SK-N-SH (cell line): ENCODE results near the gene MMP14. TPM values are rescaled to one million over a fixed set of nuclear protein-coding genes. Genes with fewer than 3 reads are reported as not detected.

ENCODE experiments used
- CTCF ChIA-PET: fragments of 300-600, 350-600 bp; formaldehyde crosslinking; extraction: SDS; loops from one replicate; lab custom pipeline; 2021; lab: Yijun Ruan, JAX
- POLR2A ChIA-PET: fragments of 350-600 bp; sonication (Branson Sonifier 250); formaldehyde crosslinking; extraction: SDS; loops from one replicate; lab custom pipeline; 2020; ENCODE audit warnings: antibody characterized with exemption, inconsistent platforms; lab: Yijun Ruan, JAX
- DNase-seq: peaks from one replicate; pipeline ENCODE4 v3.0.0; 2012
- H2AFZ ChIP-seq: fragments of 200-600 bp; sonication (generic); 2 replicates; pipeline ENCODE4 v1.8.1; 2016; ENCODE audit warnings: antibody characterized with exemption, mild to moderate bottlenecking, low read depth
- H3F3A ChIP-seq: fragments of 200-600 bp; sonication (generic); replicated peaks from 2 replicates; pipeline ENCODE3; 2016; ENCODE audit warnings: antibody characterized with exemption, mild to moderate bottlenecking; ENCODE audit not compliant: insufficient read depth
- H3K27ac ChIP-seq, 2 experiments: fragments of 200-500 bp in 1 of 2; fragments of 200-600 bp in 1 of 2; sonication (Bioruptor generic) in 1 of 2; sonication (generic), shearing (Covaris generic) in 1 of 2; 2 replicates each; pipeline versions ENCODE4 v1.5.1 to v1.6.1; 2014 to 2016; ENCODE audit warnings: low read depth in 2 of 2, inconsistent platforms in 1 of 2, low read length in 1 of 2, mild to moderate bottlenecking in 1 of 2, mixed read lengths in 1 of 2
- H3K27me3 ChIP-seq: fragments of 200-600 bp; sonication (generic), shearing (Covaris generic); 2 replicates; pipeline ENCODE4 v1.6.1; 2016; ENCODE audit warnings: mixed run types; ENCODE audit not compliant: insufficient read depth
- H3K36me3 ChIP-seq, 2 experiments: fragments of 200-500 bp in 1 of 2; fragments of 200-600 bp in 1 of 2; sonication (Bioruptor generic) in 1 of 2; sonication (generic) in 1 of 2; replicated peaks in 1 of 2; 2 replicates each; pipeline versions ENCODE3 to v1.5.1; 2014 to 2016; ENCODE audit warnings: low read length in 1 of 2, mild to moderate bottlenecking in 1 of 2; ENCODE audit not compliant: insufficient read depth in 2 of 2, control insufficient read depth in 1 of 2
- H3K4me1 ChIP-seq, 2 experiments: fragments of 200-500 bp in 1 of 2; fragments of 200-600 bp in 1 of 2; sonication (Bioruptor generic) in 1 of 2; sonication (generic), shearing (Covaris generic) in 1 of 2; 2 replicates each; pipeline versions ENCODE4 v1.5.1 to v1.6.1; 2014 to 2016; ENCODE audit warnings: low read depth in 1 of 2, low read length in 1 of 2, mixed run types in 1 of 2; ENCODE audit not compliant: insufficient read depth in 2 of 2, control insufficient read depth in 1 of 2
- H3K4me2 ChIP-seq: fragments of 200-600 bp; sonication (generic), shearing (Covaris generic); 2 replicates; pipeline ENCODE4 v1.6.1; 2017; ENCODE audit warnings: mixed run types
- H3K4me3 ChIP-seq, 2 experiments: fragments of 200-500 bp in 1 of 2; fragments of 200-600 bp in 1 of 2; sonication (Bioruptor generic) in 1 of 2; sonication (generic), shearing (Covaris generic) in 1 of 2; 2 replicates each; pipeline versions ENCODE4 v1.5.1 to v1.8.1; 2014 to 2016; ENCODE audit warnings: low read depth in 2 of 2, inconsistent platforms in 1 of 2, low read length in 1 of 2, mild to moderate bottlenecking in 1 of 2, mixed read lengths in 1 of 2, moderate library complexity in 1 of 2
- H3K79me2 ChIP-seq: fragments of 200-600 bp; sonication (generic); 2 replicates; pipeline ENCODE4 v1.8.1; 2017; ENCODE audit warnings: mild to moderate bottlenecking; ENCODE audit not compliant: insufficient read depth
- H3K9ac ChIP-seq: fragments of 200-600 bp; sonication (generic); 2 replicates; pipeline ENCODE4 v1.6.1; 2017; ENCODE audit warnings: mixed run types
- H3K9me2 ChIP-seq: fragments of 200-600 bp; sonication (generic); 2 replicates; pipeline ENCODE4 v1.6.1; 2017; ENCODE audit warnings: mixed run types
- H3K9me3 ChIP-seq: fragments of 200-600 bp; sonication (generic); 2 replicates; pipeline ENCODE4 v1.6.1; 2017; ENCODE audit warnings: mixed run types, mild to moderate bottlenecking, moderate library complexity
- H4K20me1 ChIP-seq: fragments of 200-600 bp; sonication (generic); 2 replicates; pipeline ENCODE4 v1.6.1; 2017; ENCODE audit warnings: mild to moderate bottlenecking, mixed run types; ENCODE audit not compliant: insufficient read depth
- CTCF ChIP-seq: fragments of 200-600 bp; sonication (generic); IDR thresholded peaks from 2 replicates; pipeline ENCODE4 v1.6.1; 2017; ENCODE audit warnings: antibody characterized with exemption, mild to moderate bottlenecking, moderate library complexity
- ELF1 ChIP-seq: IDR thresholded peaks from 2 replicates; pipeline ENCODE4 v1.4.0; 2012
- EZH2phosphoT487 ChIP-seq: fragments of 200-600 bp; sonication (generic); IDR thresholded peaks from 2 replicates; pipeline ENCODE4 v1.6.1; 2017; ENCODE audit warnings: low read depth, mixed run types, mild to moderate bottlenecking, antibody characterized with exemption, moderate library complexity, borderline replicate concordance
- FOSL2 ChIP-seq: IDR thresholded peaks from 2 replicates; pipeline ENCODE4 v1.4.0; 2012; ENCODE audit warnings: low read depth, mild to moderate bottlenecking, moderate library complexity, borderline replicate concordance
- FOXJ3 ChIP-seq: sonication (generic); formaldehyde crosslinking; IDR thresholded peaks from 2 replicates; pipeline ENCODE4 v1.5.1; 2020; ENCODE audit warnings: mild to moderate bottlenecking, missing genetic modification reagents
- FOXM1 ChIP-seq: IDR thresholded peaks from 2 replicates; pipeline ENCODE4 v1.4.0; 2012; ENCODE audit warnings: low read depth, mild to moderate bottlenecking
- GABPA ChIP-seq: IDR thresholded peaks from 2 replicates; pipeline ENCODE4 v1.4.0; 2012; ENCODE audit warnings: low read depth, mild to moderate bottlenecking
- MEF2A ChIP-seq: IDR thresholded peaks from 2 replicates; pipeline ENCODE4 v1.4.0; 2012; ENCODE audit warnings: low read depth, borderline replicate concordance
- MXI1 ChIP-seq: IDR thresholded peaks from 2 replicates; pipeline ENCODE4 v1.6.1; 2012; ENCODE audit warnings: mild to moderate bottlenecking, low read depth, low read length, improper control_type of control experiment
- NRF1 ChIP-seq: IDR thresholded peaks from 2 replicates; pipeline ENCODE4 v1.6.1; 2012; ENCODE audit warnings: low read depth, mild to moderate bottlenecking, low read length
- POLR2AphosphoS5 ChIP-seq: IDR thresholded peaks from 2 replicates; pipeline ENCODE4 v1.6.1; 2012; ENCODE audit warnings: low read depth, low read length
- RAD21 ChIP-seq: IDR thresholded peaks from 2 replicates; pipeline ENCODE4 v1.6.1; 2012; ENCODE audit warnings: mild to moderate bottlenecking, low read length
- RCOR1 ChIP-seq: fragments of 150-350 bp; IDR thresholded peaks from 2 replicates; pipeline ENCODE4 v1.6.1; 2017; ENCODE audit warnings: antibody characterized with exemption, low read length
- REST ChIP-seq: IDR thresholded peaks from 2 replicates; pipeline ENCODE4 v1.6.1; 2012; ENCODE audit warnings: mild to moderate bottlenecking, low read depth, low read length, moderate library complexity
- RXRA ChIP-seq: IDR thresholded peaks from 2 replicates; pipeline ENCODE4 v1.4.0; 2012; ENCODE audit warnings: low read depth, mild to moderate bottlenecking, borderline replicate concordance
- TCF12 ChIP-seq: IDR thresholded peaks from 2 replicates; pipeline ENCODE4 v1.4.0; 2012
- YY1 ChIP-seq: IDR thresholded peaks from 2 replicates; pipeline ENCODE4 v1.4.0; 2012; ENCODE audit warnings: low read depth, mild to moderate bottlenecking
- WGBS: methylation state at CpG from one replicate; pipeline ENCODE4 v1.1.6; 2017; ENCODE audit warnings: low lambda C conversion rate; 5-methylcytosine and 5-hydroxymethylcytosine counted together
- polyA plus RNA-seq, 3 experiments: library from polyadenylated mRNA; depleted of rRNA; stranded (reverse); fragments of >200 nt; gene quantifications; 2 replicates each; pipeline ENCODE4 v1.2.3, GENCODE V29; 2012
- TF ChIP-seq, protein P1 (sequence below): IDR thresholded peaks from 2 replicates; pipeline ENCODE4 v1.4.0; 2012; ENCODE audit warnings: low read depth, borderline replicate concordance

MMP14 gene
- polyA plus RNA-seq, 1 of the 3 experiments (the other 2 are of a cell fraction): 139 TPM

GRCh38 chr14:22884076-22884737 lies 47.8 kb downstream of the MMP14 start:
- H3F3A ChIP-seq: peaks cover 4% of the 10 kb centered on the region
- H4K20me1 ChIP-seq: no peaks in the 10 kb centered on the region
- no peaks in the 10 kb centered on the region for H3K36me3 ChIP-seq
- H3K9me3 ChIP-seq: no peaks in the 10 kb centered on the region
- H3K9me2 ChIP-seq: no peaks in the 10 kb centered on the region
- no peak overlapping the region for H3K4me3 ChIP-seq
- H3K27ac ChIP-seq: no peak overlapping the region
- no peak for DNase-seq
- H3K4me1 ChIP-seq: peaks cover 8 to 45% of the 10 kb centered on the region in 2 experiments; a peak in 2 of 4 replicates
- POLR2A ChIA-PET: interaction anchor here (1.4 to 1.8 kb wide), 2 partner anchors 13 to 36 kb away, joined by 3 to 5 read pairs; partner anchors contain the start of gene LRP10
- no peak overlapping the region for H3K9ac ChIP-seq
- CTCF ChIA-PET: interaction anchor here (1.0 to 13.0 kb wide), 12 partner anchors 9 to 184 kb away, joined by 3 to 96 read pairs (median 6); partner anchors contain the start of gene RBM23
- no peak overlapping the region for H2AFZ ChIP-seq
- TF ChIP-seq FOSL2 (no peak), GABPA (no peak), FOXJ3 (no peak)
- 96% methylated on average over 7 of the region's 7 CpGs for WGBS
- no peak overlapping the region for H3K4me2 ChIP-seq
- no peaks in the 10 kb centered on the region for H3K27me3 ChIP-seq
- peaks cover 6% of the 10 kb centered on the region; the same call in 1 of the 2 replicates for H3K79me2 ChIP-seq

GRCh38 chr14:22884738-22885523 lies 48.5 kb downstream of the MMP14 start:
- Histone ChIP-seq H3F3A (peaks cover 4% of the 10 kb centered on the region), H3K4me3 (no peak overlapping the region), H3K9me2 (no peaks in the 10 kb centered on the region), H4K20me1 (no peaks in the 10 kb centered on the region), H3K79me2 (peaks cover 6% of the 10 kb centered on the region; the same call in 1 of the 2 replicates), H3K9ac (no peak overlapping the region), H3K27me3 (no peaks in the 10 kb centered on the region), H3K9me3 (no peaks in the 10 kb centered on the region), H3K27ac (no peak overlapping the region), H3K4me2 (no peak overlapping the region), H3K36me3 (no peaks in the 10 kb centered on the region), H2AFZ (no peak overlapping the region), H3K4me1 (peaks cover 8 to 45% of the 10 kb centered on the region in 2 experiments; a peak in 2 of 4 replicates)
- ChIA-PET POLR2A (no interaction called here), CTCF (interaction anchor here (0.6 to 13.0 kb wide), 13 partner anchors 12 to 328 kb away, joined by 3 to 96 read pairs (median 7); partner anchors contain the start of gene RBM23)
- no peak for DNase-seq
- WGBS: 91% methylated on average over 7 of the region's 11 CpGs
- TF ChIP-seq FOSL2: no peak
- no peak for TF ChIP-seq CTCF
- TF ChIP-seq NRF1: no peak
- no peak for TF ChIP-seq YY1
- TF ChIP-seq ELF1: no peak
- no peak for TF ChIP-seq MEF2A
- no peak for TF ChIP-seq FOXM1
- no peak for TF ChIP-seq TCF12
- TF ChIP-seq, protein P1, sequence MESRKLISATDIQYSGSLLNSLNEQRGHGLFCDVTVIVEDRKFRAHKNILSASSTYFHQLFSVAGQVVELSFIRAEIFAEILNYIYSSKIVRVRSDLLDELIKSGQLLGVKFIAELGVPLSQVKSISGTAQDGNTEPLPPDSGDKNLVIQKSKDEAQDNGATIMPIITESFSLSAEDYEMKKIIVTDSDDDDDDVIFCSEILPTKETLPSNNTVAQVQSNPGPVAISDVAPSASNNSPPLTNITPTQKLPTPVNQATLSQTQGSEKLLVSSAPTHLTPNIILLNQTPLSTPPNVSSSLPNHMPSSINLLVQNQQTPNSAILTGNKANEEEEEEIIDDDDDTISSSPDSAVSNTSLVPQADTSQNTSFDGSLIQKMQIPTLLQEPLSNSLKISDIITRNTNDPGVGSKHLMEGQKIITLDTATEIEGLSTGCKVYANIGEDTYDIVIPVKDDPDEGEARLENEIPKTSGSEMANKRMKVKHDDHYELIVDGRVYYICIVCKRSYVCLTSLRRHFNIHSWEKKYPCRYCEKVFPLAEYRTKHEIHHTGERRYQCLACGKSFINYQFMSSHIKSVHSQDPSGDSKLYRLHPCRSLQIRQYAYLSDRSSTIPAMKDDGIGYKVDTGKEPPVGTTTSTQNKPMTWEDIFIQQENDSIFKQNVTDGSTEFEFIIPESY: no peak
- TF ChIP-seq POLR2AphosphoS5: no peak
- no peak for TF ChIP-seq REST
- TF ChIP-seq RXRA: no peak
- TF ChIP-seq RAD21: no peak
- no peak for TF ChIP-seq EZH2phosphoT487
- no peak for TF ChIP-seq RCOR1
- no peak for TF ChIP-seq MXI1
- no peak for TF ChIP-seq FOXJ3
